PC-3 (cell line): ENCODE data around the gene SH3D19. TPM values are rescaled to one million over a fixed set of nuclear protein-coding genes. Genes with fewer than 3 reads are reported as not detected.

Experiments
- ATAC-seq: fragments of 200-7000 bp; cut with Tn5 transposase; 2 replicates; pipeline ENCODE4 v1.9.1; 2020; ENCODE audit warnings: mild to moderate bottlenecking, moderate library complexity
- BruUV-seq: library from RNA; stranded (reverse); fragments of 400-500 nt; replicated peaks from 2 replicates; lab custom pipeline; 2021; lab: Mats Ljungman, UMichigan
- CTCF ChIA-PET: fragments of 300-600 bp; sonication (Branson Sonifier 250); formaldehyde crosslinking; loops from one replicate; lab custom pipeline; 2022; ENCODE audit warnings: antibody characterized with exemption; lab: Charles Lee
- POLR2A ChIA-PET: fragments of 300-600 bp; sonication (Branson Sonifier 250); formaldehyde crosslinking; loops from one replicate; lab custom pipeline; 2022; ENCODE audit warnings: antibody characterized with exemption; ENCODE audit not compliant: unreplicated experiment; lab: Charles Lee
- DNase-seq: peaks from one replicate; pipeline ENCODE4 v3.0.0-alpha.2; 2015
- H2AFZ ChIP-seq: fragments of 300-600 bp; sonication (generic); 2 replicates; pipeline ENCODE4 v1.6.0; 2016; ENCODE audit warnings: antibody characterized with exemption, low read length
- H3F3A ChIP-seq: fragments of 300-600 bp; sonication (generic); one replicate; pipeline ENCODE4 v1.6.0; 2017; ENCODE audit warnings: antibody characterized with exemption, low read length, control low read depth, mild to moderate bottlenecking; ENCODE audit not compliant: unreplicated experiment
- H3K27ac ChIP-seq: fragments of 300-600 bp; sonication (generic); 2 replicates; pipeline ENCODE4 v1.5.1; 2016; ENCODE audit warnings: mild to moderate bottlenecking, low read length
- H3K27me3 ChIP-seq: fragments of 300-600 bp; sonication (generic); 2 replicates; pipeline ENCODE4 v1.6.1; 2016; ENCODE audit warnings: low read length, mixed read lengths
- H3K36me3 ChIP-seq: fragments of 300-600 bp; sonication (generic); 2 replicates; pipeline ENCODE4 v1.6.1; 2016; ENCODE audit warnings: low read depth, mixed run types, low read length, mixed read lengths
- H3K4me1 ChIP-seq: fragments of 300-600 bp; sonication (generic); 2 replicates; pipeline ENCODE4 v1.5.1; 2016; ENCODE audit warnings: low read length; ENCODE audit not compliant: insufficient read depth
- H3K4me2 ChIP-seq: fragments of 300-600 bp; sonication (generic); 2 replicates; pipeline ENCODE4 v1.6.0; 2016; ENCODE audit warnings: low read length
- H3K4me3 ChIP-seq: fragments of 300-600 bp; sonication (generic); 2 replicates; pipeline ENCODE4 v1.5.1; 2016; ENCODE audit warnings: mild to moderate bottlenecking, low read length, mixed read lengths
- H3K79me2 ChIP-seq: fragments of 300-600 bp; sonication (generic); 2 replicates; pipeline ENCODE4 v1.6.1; 2017; ENCODE audit warnings: low read length, mixed read lengths
- H3K9ac ChIP-seq: fragments of 300-600 bp; sonication (generic); 2 replicates; pipeline ENCODE4 v1.6.0; 2016; ENCODE audit warnings: mild to moderate bottlenecking, low read length
- H3K9me2 ChIP-seq: fragments of 300-600 bp; sonication (generic); replicated peaks from 2 replicates; pipeline ENCODE4 v1.6.1; 2016; ENCODE audit warnings: mixed run types, low read length, mixed read lengths
- H3K9me3 ChIP-seq: fragments of 300-600 bp; sonication (generic); 2 replicates; pipeline ENCODE4 v1.6.1; 2016; ENCODE audit warnings: low read length, mixed read lengths
- H4K20me1 ChIP-seq: fragments of 300-600 bp; sonication (generic); 2 replicates; pipeline ENCODE4 v1.6.1; 2016; ENCODE audit warnings: low read length, mixed read lengths
- CTCF ChIP-seq: fragments of 300-600 bp; sonication (generic); conservative IDR thresholded peaks from 2 replicates; pipeline ENCODE4 v1.5.1; 2017; ENCODE audit warnings: antibody characterized with exemption, low read depth, mild to moderate bottlenecking, low read length
- EZH2 ChIP-seq: fragments of 300-600 bp; sonication (generic); IDR thresholded peaks from one replicate; pipeline ENCODE4 v1.6.1; 2017; ENCODE audit warnings: antibody characterized with exemption, mild to moderate bottlenecking, low read length; ENCODE audit not compliant: unreplicated experiment
- EZH2phosphoT487 ChIP-seq: fragments of 300-600 bp; sonication (generic); IDR thresholded peaks from 2 replicates; pipeline ENCODE4 v1.6.1; 2018; ENCODE audit warnings: mild to moderate bottlenecking, antibody characterized with exemption, low read length, borderline replicate concordance
- intact Hi-C: fragments of 100-400 bp; cut with micrococcal nuclease; formaldehyde crosslinking; loops from 2 replicates; pipeline ENCODE4 v1.9.0; 2023
- total RNA-seq: library from RNA; depleted of rRNA; stranded (reverse); fragments of >200 nt; gene quantifications from 2 replicates; pipeline ENCODE4 v1.2.3, GENCODE V29; 2014

SH3D19 gene
- total RNA-seq, 1 experiment from 2014 or later: 30.1 TPM

GRCh38 chr4:151110236-151110635 is 215.2 kb downstream of the SH3D19 start:
- ChIA-PET CTCF (no interaction called here), POLR2A (no interaction called here)
- H3K4me3 ChIP-seq: no peak overlapping the region
- no peaks in the 10 kb centered on the region for H3K4me1 ChIP-seq
- H3K36me3 ChIP-seq: peaks cover 13% of the 10 kb centered on the region; the same call in 1 of the 2 replicates
- intact Hi-C loops: loop anchor here (10.0 kb wide), 1 partner anchor 1275 kb away; no protein-coding TSS in a partner anchor
- H3K9ac ChIP-seq: no peak overlapping the region
- BruUV-seq: no TSS peak
- H3K9me2 ChIP-seq: no peaks in the 10 kb centered on the region
- H4K20me1 ChIP-seq: no peaks in the 10 kb centered on the region
- no peak overlapping the region for H2AFZ ChIP-seq
- no peaks in the 10 kb centered on the region for H3K79me2 ChIP-seq
- H3K4me2 ChIP-seq: no peak overlapping the region
- H3K27me3 ChIP-seq: no peaks in the 10 kb centered on the region
- DNase-seq: no peak
- no peaks in the 10 kb centered on the region for H3K9me3 ChIP-seq
- H3F3A ChIP-seq: no peaks in the 10 kb centered on the region
- TF ChIP-seq EZH2phosphoT487 (no peak), EZH2 (no peak), CTCF (no peak)
- no peak overlapping the region for H3K27ac ChIP-seq
- ATAC-seq: no peak

DNA sequence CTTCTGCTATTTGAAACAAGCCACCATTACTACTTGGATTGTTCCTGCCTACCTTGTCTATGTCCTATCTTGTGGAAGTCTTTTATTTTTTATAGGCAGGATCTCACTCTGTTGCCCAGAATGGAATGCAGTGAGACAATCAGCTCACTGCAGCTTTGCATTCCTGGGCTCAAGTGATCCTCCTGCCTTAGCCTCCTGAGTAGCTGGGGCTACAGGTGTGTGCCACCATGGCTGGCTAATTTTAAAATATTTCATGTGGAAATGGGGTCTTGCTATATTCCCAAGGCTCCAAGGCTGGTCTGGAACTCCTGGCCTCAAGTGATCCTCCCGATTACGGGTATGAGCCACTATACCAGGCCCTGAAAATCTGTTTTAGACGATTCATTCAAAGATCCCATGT is 218.3 kb downstream of the SH3D19 start:
- DNase-seq: no peak
- Histone ChIP-seq H3K79me2 (peaks cover 9% of the 10 kb centered on the region), H4K20me1 (peaks cover 8% of the 10 kb centered on the region), H3K4me2 (no peak overlapping the region), H3K4me1 (no peaks in the 10 kb centered on the region), H3K9ac (no peak overlapping the region), H2AFZ (no peak overlapping the region), H3K4me3 (no peak overlapping the region), H3K27ac (no peak overlapping the region), H3K36me3 (peaks cover 39% of the 10 kb centered on the region), H3K27me3 (no peaks in the 10 kb centered on the region), H3F3A (no peaks in the 10 kb centered on the region), H3K9me3 (no peaks in the 10 kb centered on the region), H3K9me2 (no peaks in the 10 kb centered on the region)
- ATAC-seq: no peak; the same call in 1 of the 2 replicates
- BruUV-seq: no TSS peak
- CTCF ChIA-PET: no interaction called here
- POLR2A ChIA-PET: no interaction called here
- intact Hi-C loops: no loop called here
- TF ChIP-seq CTCF (no peak), EZH2phosphoT487 (no peak), EZH2 (no peak)

GRCh38 chr4:151105454-151106032 is 219.9 kb downstream of the SH3D19 start:
- Histone ChIP-seq H3K79me2 (peaks cover 24% of the 10 kb centered on the region), H3K9me2 (no peaks in the 10 kb centered on the region), H3K4me3 (no peak overlapping the region), H3F3A (no peaks in the 10 kb centered on the region), H3K27ac (no peak overlapping the region), H3K27me3 (no peaks in the 10 kb centered on the region), H3K4me1 (peaks cover 11% of the 10 kb centered on the region), H2AFZ (no peak overlapping the region), H3K9ac (no peak overlapping the region), H3K9me3 (no peaks in the 10 kb centered on the region), H3K36me3 (peaks cover 51% of the 10 kb centered on the region), H4K20me1 (peaks cover 22% of the 10 kb centered on the region), H3K4me2 (no peak overlapping the region)
- intact Hi-C loops: no loop called here
- ChIA-PET CTCF (no interaction called here), POLR2A (no interaction called here)
- BruUV-seq: no TSS peak
- no peak for DNase-seq
- no peak; the same call in 1 of the 2 replicates for ATAC-seq
- no peak for TF ChIP-seq CTCF
- no peak for TF ChIP-seq EZH2
- no peak for TF ChIP-seq EZH2phosphoT487
